GM03348 (cell line): Measurements from ENCODE around the gene EIF4ENIF1.
"Not testable (repeated sequence)": the region's sequence is repeated elsewhere in the genome, so short reads cannot be mapped to it uniquely, and the experiment has no call there.

Experiments used
- DNase-seq: peaks from one replicate; pipeline ENCODE4 v3.0.0; 2012; ENCODE audit warnings: low spot score

EIF4ENIF1 gene, protein sequence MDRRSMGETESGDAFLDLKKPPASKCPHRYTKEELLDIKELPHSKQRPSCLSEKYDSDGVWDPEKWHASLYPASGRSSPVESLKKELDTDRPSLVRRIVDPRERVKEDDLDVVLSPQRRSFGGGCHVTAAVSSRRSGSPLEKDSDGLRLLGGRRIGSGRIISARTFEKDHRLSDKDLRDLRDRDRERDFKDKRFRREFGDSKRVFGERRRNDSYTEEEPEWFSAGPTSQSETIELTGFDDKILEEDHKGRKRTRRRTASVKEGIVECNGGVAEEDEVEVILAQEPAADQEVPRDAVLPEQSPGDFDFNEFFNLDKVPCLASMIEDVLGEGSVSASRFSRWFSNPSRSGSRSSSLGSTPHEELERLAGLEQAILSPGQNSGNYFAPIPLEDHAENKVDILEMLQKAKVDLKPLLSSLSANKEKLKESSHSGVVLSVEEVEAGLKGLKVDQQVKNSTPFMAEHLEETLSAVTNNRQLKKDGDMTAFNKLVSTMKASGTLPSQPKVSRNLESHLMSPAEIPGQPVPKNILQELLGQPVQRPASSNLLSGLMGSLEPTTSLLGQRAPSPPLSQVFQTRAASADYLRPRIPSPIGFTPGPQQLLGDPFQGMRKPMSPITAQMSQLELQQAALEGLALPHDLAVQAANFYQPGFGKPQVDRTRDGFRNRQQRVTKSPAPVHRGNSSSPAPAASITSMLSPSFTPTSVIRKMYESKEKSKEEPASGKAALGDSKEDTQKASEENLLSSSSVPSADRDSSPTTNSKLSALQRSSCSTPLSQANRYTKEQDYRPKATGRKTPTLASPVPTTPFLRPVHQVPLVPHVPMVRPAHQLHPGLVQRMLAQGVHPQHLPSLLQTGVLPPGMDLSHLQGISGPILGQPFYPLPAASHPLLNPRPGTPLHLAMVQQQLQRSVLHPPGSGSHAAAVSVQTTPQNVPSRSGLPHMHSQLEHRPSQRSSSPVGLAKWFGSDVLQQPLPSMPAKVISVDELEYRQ

DNA sequence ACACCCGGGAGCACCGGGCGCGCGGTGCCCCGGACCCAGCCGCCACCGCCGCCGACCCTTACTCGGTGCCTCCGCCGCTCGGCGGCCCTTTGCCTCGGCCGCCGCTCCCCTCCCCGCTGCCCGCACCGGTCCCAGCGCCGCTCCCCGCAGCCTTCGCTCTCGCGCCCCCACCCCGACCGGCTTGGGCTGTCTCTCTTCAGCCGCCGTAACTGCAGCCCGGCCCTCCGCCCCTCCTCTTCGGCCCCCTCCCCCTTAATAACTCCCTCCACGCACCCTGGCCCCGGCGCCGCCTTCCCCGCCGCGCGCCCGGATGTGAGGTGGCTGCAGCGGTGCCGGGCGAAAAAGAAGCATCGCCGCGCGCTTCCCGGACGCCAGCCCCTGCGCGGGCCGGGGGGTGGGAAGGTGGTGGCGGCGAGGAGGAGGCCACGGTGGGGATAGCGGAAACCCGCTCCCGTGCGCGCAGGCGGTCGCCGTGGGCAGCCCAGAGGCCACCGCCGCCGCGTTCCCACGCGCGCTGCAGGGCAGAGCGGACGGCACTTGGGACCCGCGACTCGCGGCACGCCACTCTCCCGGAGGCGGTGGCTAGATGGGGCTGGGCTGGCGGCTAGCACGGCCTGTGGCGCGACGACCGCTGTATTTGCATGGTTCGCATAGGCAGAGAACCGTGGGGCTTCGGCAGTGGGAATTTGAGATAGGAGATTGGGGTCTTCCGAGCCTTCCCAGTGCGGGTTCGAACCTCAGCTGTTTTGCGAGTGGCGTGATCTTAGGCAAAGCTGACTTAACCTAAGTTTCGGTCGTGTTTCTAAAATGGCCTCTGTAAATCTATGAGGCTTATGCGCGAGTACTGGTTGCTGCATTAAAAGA lies at the start of gene EIF4ENIF1:
TSS of gene EIF4ENIF1 (minus strand) at position 211 of the 864 bp plus-strand sequence. CDS start 1,124 bp downstream, outside the sequence.
- peak; percentile 97 for DNase-seq

DNA sequence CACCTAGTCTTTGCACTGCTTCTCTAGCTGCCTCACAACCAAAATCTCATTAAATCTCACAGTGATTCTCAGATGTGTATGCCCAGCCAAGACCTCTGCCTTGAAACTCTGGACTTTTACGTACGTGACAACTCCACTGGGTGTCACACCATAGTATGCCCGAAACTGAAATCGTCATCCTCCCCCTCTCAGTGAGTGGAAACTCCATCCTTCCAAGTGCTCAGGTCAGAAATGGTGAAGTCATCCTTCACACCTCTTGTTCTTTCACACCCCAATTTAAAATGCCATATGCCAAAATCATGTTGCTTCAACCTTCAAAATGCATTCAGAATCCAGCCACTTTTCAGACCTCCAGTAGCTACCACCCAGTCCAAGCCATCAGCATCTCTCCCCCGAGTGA lies 49.2 kb upstream of the EIF4ENIF1 start:
- no peak for DNase-seq

DNA sequence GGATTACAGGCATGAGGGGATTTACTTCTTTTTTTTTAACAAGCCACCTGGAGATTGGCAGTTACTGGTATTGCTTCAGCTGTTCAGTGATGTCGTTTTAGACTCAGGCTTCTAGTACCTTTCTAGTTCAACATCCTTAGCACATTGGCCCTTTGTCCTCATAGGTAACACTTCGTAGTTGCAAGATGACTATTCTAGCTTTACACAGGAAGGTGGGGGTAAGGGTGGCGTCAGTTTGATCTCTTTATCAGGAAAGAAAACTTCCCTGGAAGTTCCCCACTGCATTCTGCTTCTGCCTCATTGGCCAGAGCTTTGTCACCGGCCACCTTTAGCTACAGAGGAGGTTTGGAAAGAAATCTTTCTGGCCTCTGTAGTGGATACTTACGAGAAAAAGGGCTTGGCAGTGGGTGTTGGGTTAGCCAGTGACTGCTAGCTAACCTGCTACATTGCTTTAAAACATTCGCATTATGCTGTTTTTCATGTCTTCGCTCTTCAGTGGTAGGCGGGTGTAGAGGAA lies 47.4 kb upstream of the EIF4ENIF1 start:
- no peak for DNase-seq

DNA sequence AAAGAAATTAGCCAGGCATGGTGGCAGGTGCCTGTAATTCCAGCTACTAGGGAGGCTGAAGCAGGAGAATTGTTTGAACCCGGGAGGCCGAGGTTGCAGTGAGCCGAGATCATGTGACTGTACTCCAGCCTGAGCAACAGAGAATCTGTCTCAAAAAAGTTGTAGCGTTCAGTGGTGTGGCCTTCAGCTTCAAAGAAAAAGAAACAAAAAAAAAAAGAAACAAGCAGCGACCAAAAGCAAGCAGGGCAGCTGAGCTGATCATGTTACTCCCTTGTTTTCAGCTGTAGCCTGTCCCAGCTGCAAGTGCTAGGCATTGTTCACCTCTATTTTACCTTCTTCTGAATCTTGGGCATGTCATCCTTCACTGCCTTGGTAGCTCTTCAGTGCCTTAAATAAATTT lies 43.7 kb upstream of the EIF4ENIF1 start:
- DNase-seq, result no peak

DNA sequence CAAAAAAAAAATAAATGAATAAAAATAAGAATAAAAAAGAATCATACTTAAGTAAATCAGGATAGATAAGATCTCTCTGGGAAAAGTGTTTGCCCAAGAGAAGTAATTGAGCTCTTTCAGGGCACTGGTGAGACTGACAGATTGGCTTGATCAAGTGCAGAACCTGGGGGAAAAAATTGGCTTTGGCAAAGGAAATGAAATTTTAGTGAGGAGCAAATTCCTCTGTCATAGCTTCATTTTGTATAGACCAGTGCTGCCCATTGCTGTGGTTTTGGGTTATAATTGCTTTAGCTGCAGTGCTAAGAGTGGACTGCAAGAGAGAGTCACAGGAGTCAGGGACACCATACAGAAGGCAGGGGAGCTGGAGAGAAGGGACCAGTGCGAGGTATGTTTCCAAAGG lies 42.4 kb upstream of the EIF4ENIF1 start:
- peak; percentile 33 for DNase-seq

DNA sequence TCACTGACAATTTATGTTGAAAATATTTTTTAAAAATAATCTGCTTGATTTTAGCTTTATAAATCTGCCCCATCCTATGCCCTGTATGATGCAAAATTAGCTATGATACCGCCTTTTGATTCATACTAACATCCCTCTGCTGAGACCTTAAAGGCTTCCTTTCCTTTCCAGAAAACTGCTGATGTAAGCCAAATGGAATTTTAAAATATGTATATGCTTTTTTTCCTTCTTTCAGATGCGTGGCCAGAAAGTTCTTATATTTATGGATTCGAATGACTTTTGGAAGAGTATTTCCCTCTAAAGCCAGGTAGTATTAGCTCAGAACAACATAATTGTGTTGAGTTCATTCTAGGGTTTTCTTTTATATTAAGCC lies 41.2 kb upstream of the EIF4ENIF1 start:
- DNase-seq, result peak; percentile 31

DNA sequence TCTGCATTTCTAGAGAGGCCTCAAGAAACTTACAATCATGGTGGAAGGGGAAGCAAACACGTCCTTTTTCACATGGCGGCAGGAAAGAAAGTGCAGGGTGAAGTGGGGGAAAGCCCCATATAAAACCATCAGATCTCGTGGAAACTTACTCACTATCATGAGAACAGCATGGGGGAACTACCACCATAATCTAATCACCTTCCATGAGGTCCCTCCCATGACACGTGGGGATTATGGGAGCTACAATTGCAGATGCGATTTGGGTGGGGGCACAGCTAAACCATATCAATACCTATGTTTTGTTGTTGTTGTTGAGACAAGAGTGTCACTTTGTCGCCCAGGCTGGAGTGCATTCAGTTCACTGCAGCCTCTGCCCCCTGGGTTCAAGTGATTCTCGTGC lies 36.6 kb upstream of the EIF4ENIF1 start:
- DNase-seq, result no peak

DNA sequence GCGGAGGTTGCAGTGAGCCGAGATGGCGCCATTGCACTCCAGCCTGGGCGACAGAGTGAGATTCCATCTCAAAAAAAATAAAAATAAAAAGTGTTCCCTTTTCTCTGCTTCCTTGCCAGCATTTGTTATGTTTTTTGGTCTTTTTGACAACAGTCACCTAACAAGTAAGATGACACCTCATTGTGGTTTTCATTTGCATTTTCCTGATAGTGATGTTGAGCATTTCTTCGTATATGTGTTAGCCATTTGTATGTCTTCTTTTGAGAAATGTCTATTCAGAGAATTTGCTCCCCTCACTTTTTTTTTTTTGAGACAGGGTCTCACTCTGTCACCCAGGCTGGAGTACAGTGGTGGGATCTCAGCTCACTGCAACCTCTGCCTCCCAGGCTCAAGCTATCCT lies 34.5 kb upstream of the EIF4ENIF1 start:
- DNase-seq, result not testable (repeated sequence)

DNA sequence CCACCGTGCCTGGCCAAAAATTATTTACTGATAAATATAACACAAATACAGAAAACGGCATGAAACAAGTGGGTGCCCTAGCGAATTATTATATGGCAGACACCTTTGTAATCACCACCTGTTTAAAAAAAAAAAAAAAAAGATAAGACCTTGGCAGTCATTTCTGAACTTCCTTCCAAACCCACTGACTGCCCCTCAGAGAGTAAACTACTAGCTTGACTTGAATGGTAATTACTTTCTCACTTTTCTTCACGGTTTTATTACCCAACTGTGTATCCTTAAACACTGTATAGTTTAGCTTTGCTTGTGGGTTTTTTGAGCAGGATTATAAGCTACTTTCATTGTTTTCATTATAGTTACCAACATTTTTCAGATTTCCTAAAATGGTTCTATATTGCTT lies 30.4 kb upstream of the EIF4ENIF1 start:
- DNase-seq, result no peak

DNA sequence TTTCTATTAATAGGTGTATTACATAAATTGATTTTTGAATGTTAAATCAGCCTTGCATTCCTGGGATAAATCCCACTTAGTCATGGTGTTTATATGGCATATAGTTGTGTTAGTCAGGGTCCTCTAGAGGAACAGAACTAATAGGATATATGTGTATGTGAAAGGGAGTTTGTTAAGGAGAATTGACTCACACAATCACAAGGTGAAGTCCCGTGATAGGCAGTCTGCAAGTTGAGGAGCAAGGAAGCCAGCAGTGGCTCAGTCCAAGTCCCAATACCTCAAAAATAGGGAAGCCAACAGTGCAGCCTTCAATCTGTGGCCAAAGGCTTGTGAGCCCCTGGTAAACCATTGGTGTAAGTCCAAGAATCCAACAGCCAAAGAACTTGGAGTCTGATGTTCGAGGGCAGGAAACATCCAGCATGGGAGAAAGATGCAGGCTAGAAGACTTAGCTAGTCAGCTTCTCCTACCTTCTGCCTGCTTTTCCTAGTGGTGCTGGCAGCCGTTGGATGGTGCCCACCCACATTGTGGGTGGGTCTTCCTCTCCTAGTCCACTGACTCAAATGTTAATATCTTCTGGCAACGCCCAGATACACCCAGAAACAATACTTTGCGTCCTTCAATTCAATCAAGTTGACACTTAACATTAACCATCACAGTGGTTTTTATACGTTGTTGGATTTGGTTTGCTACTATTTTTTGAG lies 19.6 kb upstream of the EIF4ENIF1 start:
- no peak for DNase-seq

DNA sequence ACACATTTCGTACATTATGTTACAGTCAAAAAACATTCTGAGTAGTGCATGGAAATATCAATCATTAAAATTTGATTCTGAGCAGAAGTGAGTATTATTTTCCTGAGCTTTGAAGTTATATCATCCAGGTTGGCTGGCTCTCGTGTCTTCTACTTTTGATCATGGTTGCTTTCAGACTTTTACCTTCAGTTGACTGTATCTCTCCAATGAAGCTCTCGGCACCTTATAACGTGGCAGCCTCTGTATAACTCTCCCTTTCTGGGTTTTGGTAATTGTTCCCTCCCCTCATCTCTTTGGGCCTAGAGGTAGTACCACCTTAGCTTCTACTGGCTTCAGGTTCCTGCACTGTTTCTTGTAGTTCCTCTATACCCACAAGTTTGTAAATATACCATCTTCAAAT lies 18.9 kb upstream of the EIF4ENIF1 start:
- DNase-seq, result no peak

DNA sequence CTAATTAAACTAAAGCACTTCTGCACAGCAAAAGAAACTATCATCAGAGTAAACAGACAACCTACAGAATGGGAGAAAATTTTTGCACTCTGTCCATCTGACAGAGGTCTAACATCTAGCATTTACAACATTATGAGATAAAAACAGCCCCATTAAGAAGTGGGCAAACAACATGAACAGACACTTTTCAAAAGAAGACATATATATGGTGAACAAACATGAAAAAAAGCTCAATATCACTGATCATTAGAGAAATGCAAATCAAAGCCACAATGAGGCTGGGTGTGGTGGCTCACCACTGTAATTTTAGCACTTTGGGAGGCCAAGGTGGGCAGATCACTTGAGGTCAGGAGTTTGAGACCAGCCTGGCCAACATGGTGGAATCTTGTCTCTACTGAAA lies 17.9 kb upstream of the EIF4ENIF1 start:
- DNase-seq, result not testable (repeated sequence)

DNA sequence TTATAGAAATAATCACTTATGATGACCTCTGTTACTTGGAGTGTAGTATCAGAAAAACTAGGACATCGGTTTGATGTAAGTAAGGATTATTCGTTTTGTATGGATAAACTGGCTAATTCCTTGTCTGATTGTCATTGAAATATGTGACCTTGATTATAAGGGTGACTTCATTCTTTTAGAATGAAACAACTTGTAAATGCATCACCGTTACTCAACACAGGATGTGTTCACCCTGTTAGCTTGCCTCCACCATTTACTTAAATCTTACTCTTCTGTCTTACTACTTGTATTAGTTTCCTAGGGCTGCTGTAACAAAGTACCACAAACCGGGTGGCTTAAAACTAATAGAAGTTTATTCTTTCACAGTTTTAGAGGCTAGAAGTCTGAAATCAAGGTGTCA lies 14.6 kb upstream of the EIF4ENIF1 start:
- peak; percentile 45 for DNase-seq

DNA sequence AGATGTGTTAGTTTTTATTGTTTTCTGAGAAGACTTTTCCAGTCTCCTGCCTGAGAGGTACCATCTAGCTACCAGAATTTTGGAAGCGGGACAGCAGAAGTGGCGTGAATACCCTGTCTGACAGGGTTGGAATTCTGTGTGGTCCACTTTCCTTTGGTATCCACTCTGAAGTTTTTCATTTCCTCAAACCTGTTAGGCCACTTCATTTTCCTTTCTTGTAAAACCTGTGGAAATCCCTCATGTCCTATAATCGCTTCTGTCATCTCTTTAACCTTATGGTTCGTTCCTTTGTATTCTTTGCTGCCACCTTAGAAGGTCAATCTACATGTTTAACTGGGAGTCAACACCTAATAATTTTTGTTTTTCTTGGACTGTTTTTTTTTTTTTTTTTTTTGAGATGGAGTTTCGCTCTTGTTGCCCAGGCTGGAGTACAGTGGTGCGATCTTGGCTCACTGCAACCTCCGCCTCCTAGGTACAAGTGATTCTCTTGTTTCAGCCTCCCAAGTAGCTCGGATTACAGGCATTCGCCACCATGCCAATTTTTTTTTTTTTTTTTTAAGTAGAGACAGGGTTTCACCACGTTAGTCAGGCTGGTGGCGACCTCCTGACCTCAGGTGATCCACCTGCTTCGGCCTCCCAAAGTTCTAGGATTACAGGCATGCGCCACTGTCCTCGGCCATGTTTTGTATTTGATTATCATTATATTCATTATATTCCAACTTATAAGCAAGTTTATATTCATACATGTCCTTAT lies 13.7 kb upstream of the EIF4ENIF1 start:
- DNase-seq, result no peak

DNA sequence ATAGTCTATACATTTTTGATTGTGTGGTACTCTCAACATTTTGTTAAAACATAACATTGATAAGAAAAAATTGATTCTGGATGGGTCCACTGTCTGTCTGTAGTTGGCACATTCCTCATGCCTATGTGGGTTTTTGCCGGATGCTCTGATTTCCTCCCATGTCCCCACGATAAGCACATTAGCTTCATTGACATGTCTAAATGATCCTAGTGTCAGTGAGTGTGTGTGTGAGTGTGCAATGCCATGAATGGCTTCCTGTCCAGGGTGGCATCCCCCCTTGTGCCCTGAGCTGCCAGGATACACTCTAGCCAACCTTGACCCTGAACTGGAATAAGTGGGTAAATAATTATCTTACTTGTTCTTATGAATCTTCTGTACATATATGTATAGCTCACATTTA lies 12.1 kb upstream of the EIF4ENIF1 start:
- DNase-seq, result no peak

DNA sequence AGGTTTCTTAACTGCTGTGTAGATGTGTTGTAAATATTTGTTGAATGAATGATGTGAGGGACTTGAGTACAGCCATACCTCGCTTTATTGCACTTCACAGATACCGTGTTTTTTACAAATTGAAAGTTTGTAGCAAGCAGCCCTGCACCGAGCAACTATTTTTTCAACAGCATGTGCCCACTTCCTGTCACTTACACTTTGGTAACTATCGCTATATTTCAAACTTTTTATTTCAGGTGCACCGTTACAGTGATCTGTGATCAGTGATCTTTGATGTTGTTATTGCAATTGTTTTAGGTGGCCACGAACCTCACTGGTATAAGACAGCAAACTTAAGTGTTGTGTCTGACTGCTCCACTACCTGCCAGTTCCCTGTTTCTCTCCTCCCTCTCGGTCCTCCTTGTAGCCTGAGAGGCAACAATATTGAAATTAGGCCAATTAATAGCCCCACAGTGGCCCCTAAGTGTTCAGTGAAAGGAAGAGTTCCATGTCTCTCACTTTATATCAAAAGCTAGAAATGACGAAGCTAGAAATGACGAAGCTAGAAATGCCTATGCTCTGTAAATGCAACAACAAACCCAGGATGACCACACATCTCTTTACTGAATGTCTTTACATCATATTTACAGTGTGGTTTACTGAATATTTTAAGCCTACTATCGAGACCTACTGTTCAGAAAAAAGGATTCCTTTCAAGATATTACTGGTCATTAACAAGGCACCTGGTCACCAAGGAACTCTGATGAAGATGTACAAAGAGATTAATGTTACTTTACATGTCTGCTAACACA lies 7.7 kb upstream of the EIF4ENIF1 start:
- DNase-seq, result no peak

DNA sequence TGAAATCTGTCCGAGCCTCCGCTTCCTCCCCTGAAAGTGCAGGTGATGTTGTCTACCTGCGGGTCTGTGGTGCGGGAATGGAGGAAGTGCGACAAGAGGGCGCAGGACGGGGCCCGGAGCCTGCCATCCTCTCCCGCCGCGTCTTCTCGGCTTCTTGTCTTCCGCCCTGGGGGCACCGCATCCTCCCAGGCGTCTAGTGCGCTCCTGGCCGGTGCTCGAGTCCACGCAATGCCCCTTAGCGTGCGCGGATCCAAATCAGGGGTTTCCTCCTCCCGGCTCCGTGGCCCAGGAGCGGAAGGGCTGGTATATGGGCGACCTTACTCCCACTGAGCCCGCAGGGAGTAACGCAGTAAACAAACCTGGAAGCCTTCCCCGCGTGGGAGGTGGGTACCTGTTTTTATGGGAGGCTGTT lies 7.1 kb upstream of the EIF4ENIF1 start:
- peak; percentile 49 for DNase-seq

DNA sequence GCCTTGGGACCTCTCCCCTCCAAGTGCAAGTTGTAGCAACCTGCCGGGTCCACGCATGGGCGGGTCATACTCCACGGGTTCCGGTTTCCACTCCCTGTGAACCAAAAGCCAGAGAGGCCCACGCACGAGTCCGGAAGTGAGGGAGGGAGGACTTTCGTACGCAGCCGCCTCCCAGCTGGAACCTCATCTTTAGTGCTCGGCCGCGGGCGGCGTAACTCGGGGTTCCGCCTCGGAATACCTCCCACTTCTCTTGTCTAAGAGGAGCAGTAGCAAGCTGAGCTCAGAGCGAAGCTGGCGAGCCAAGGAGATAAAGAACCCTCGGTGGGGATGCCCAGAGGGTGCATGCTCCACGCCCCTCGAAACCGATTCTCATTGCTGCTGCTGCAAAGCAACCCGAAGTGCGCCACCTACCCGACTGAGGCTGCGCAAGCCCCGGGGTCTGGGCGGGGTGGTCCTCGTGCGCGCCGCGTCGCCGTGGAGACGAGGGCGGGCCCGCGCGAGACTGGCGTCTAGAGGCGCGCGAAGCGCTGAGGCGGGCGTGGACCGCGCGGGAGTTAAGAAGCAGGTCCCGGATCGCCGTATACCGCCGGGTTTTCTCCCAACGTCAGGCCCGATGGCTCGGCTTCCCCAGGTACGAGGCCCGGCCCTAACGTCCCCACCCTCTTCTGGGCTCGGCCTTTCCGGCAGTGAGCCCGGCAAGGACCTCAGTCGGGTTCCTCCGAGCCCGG lies 6.5 kb upstream of the EIF4ENIF1 start, which contains the start of gene SFI1:
TSS of gene SFI1 (plus strand) at position 530 of the 728 bp plus-strand sequence. CDS start 11,749 bp downstream, outside the sequence.
- peak; percentile 99 for DNase-seq

DNA sequence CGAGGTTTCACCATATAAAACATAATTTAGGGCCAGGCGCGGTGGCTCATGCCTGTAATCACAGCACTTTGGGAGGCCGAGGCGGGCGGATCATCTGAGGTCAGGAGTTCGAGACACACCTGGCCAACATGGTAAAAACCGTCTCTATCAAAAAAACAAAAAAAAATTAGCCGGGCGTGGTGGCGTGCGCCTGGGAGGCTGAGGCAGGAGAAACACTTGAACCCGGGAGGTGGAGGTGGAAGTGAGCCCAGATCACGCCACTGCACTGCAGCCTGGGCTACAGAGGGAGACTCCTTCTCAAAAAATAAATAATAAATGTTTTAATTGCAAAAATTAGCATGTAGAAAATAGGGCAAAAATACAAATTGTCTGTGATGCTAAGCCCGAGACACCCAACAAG lies 5.7 kb upstream of the EIF4ENIF1 start:
- no peak for DNase-seq
